Measurements from ENCODE around the gene MAP3K14.

The MAP3K14 gene

DNA sequence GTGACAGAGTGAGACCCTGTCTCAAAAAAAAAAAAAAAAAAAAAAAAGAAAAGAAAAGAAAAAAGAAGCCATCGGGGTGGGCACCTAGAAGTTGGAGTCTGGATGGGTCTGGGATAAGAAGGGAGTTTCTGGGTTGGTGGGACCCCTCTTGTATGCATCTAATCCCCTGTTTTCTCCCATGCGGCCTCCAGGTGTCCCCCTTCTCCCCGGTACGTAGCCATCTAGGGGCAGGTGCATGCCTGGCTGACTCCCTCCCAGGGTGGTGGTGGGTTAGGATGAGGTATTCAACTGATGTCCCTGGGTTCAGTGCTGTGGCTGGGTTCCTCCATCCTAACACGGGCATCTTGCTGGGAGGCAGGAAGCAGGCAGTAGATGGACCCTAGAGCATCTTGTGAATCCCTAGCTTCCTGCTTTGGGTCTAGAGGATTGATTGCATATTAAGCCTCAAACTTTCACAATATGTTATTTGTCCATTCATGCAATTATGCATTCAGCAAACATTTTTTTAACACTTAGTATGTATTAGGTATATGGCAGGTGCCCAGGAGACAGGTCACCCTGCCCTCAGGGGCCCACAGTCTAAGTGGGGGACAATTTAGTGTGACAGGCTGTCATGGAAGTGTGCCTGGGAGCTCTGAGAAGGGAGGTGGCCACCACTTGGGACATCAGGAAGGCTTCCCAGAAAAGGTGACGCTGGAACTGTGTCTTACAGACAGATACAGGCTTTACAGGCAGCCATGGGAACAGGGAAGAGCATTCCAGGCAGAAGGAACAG lies 82.0 kb downstream of the MAP3K14 start:
- peaks cover 28% of the 10 kb centered on the region for H3K4me1 ChIP-seq (ENCODE audit: insufficient read depth, insufficient read length)
- peaks cover 20% of the 10 kb centered on the region for H3K27me3 ChIP-seq (ENCODE audit: insufficient read depth, insufficient read length)
- H3K4me3 ChIP-seq (ENCODE audit: insufficient read length, low read depth), result no peak overlapping the region
- H3K9me3 ChIP-seq (ENCODE audit: insufficient read depth, low read length), result no peaks in the 10 kb centered on the region
- H3K9ac ChIP-seq (ENCODE audit: insufficient read length, low read depth), result no peak overlapping the region
- no peak for DNase-seq (ENCODE audit: low read depth, low spot score)
- H3K36me3 ChIP-seq (ENCODE audit: insufficient read depth, insufficient read length, low read length), result no peaks in the 10 kb centered on the region
- TF ChIP-seq ZNF274 (IDR thresholded peaks at IDR 0.05; ENCODE audit: low read depth, low read length) (no peak), YY1 (IDR thresholded peaks at IDR 0.05; ENCODE audit: insufficient read depth, insufficient read length) (no peak), SUZ12 (IDR thresholded peaks at IDR 0.05; ENCODE audit: extremely low read depth, insufficient read depth, insufficient read length) (no peak)

DNA sequence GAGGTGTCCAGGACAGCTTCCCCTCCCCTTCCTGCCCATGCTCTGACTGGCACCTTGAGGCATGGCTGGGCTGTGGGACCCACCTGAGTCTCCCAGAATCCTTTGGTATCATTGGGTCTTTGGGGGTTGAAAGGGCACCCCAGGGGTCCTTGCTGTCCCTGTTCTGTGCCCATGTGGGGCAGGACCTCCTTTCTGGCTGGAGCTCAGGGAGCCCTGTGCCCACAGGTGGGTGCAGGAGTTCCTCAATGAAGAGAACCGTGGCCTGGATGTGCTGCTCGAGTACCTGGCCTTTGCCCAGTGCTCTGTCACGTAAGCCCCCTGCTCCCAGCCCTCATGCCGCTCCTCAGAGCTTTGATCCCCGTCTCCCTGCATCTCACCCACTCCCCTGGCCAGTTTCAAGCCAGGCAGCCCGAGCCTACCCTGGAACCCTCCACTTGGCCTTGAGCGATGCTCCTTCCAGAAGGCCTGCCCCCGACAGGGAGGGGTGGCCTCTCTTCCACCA lies 83.3 kb downstream of the MAP3K14 start:
- no peak overlapping the region for H3K9ac ChIP-seq (ENCODE audit: insufficient read length, low read depth)
- H3K27me3 ChIP-seq (ENCODE audit: insufficient read depth, insufficient read length), result peaks cover 7% of the 10 kb centered on the region
- TF ChIP-seq YY1 (IDR thresholded peaks at IDR 0.05; ENCODE audit: insufficient read depth, insufficient read length) (no peak), ZNF274 (IDR thresholded peaks at IDR 0.05; ENCODE audit: low read depth, low read length) (no peak), SUZ12 (IDR thresholded peaks at IDR 0.05; ENCODE audit: extremely low read depth, insufficient read depth, insufficient read length) (no peak)
- no peaks in the 10 kb centered on the region for H3K9me3 ChIP-seq (ENCODE audit: insufficient read depth, low read length)
- H3K4me1 ChIP-seq (ENCODE audit: insufficient read depth, insufficient read length), result peaks cover 37% of the 10 kb centered on the region
- no peaks in the 10 kb centered on the region for H3K36me3 ChIP-seq (ENCODE audit: insufficient read depth, insufficient read length, low read length)
- no peak overlapping the region for H3K4me3 ChIP-seq (ENCODE audit: insufficient read length, low read depth)
- no peak for DNase-seq (ENCODE audit: low read depth, low spot score)

DNA sequence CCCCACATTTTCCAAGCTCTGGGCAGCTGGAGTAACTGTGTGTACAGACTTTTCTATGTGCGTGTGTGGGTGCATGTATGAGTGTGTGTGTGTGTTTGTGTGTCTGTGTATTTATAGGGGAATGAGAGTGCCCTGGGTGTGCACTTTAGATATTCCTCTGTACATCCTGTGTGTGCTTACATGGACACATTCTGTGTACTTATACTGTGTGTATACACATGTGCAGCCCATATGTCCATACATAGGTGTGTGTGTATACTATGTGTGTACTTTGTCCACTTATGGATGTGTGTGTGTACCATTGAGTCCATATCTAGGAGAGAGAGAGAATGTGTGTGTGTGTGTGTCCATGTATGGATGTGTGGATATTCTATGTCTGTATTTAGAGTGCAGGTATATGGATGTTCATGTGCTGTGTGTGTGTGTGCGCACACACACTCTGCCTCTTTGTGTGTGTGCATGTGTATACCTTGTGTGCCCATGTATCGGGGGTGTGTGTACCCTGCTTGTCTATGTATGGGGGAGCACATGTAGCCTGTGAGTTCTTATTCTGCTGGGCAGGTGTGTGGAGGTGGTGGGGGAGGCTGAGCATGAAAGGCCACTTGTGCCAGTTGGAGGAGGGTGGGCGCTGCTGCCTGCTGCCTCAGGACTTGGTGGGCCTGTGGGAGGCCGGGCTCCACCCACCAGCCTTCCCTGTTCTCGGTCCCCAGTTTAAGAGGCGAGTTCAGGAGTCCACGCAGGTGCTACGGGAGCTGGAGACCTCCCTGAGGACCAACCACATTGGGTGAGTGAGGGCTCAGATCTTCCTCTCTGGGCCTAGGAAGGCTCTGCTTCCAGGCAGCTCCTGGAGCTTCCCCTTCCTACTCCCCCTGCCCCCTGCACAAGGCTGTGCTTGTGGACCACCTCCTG lies 84.1 kb downstream of the MAP3K14 start:
- H3K9me3 ChIP-seq (ENCODE audit: insufficient read depth, low read length), result no peaks in the 10 kb centered on the region
- no peak for DNase-seq (ENCODE audit: low read depth, low spot score)
- TF ChIP-seq SUZ12 (IDR thresholded peaks at IDR 0.05; ENCODE audit: extremely low read depth, insufficient read depth, insufficient read length), result no peak
- no peak for TF ChIP-seq YY1 (IDR thresholded peaks at IDR 0.05; ENCODE audit: insufficient read depth, insufficient read length)
- no peak for TF ChIP-seq ZNF274 (IDR thresholded peaks at IDR 0.05; ENCODE audit: low read depth, low read length)
- no peak overlapping the region for H3K4me3 ChIP-seq (ENCODE audit: insufficient read length, low read depth)
- no peaks in the 10 kb centered on the region for H3K36me3 ChIP-seq (ENCODE audit: insufficient read depth, insufficient read length, low read length)
- H3K9ac ChIP-seq (ENCODE audit: insufficient read length, low read depth), result peak overlapping the region; percentile 23
- peaks cover 43% of the 10 kb centered on the region for H3K4me1 ChIP-seq (ENCODE audit: insufficient read depth, insufficient read length)
- H3K27me3 ChIP-seq (ENCODE audit: insufficient read depth, insufficient read length), result peaks cover 5% of the 10 kb centered on the region

DNA sequence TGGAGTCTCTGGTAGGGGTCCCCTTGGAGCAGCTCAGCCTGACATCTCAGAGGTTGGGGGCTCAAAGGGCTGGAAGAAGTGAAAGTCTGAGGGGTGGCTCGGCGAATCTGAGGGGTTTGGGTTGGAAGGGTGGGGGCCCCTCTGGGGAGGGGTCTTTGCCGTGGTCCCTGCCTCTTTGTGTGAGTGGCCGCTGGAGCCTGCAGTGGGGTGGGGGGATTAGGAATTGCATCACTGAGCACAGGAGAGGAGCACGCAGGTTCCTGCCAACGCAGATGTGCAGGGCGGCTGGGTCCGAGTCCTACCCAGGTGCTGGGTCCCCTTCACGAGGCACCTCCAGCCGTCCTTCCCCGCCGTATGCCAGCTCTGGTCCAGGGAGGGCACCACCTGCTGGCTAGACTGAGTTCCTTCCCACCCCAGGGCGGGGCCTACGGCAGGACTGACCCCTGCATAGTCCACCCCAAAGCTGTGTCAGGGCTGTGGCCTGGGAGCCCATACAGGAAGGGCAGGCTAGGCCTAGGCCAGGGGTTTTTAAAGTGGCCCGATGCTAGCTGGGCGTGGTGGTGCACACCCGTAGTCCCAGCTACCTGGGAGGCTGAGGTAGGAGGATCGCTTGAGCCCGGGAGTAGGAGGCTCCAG lies 85.2 kb downstream of the MAP3K14 start:
- Histone ChIP-seq H3K9ac (ENCODE audit: insufficient read length, low read depth) (peak overlapping the region; percentile 28), H3K4me1 (ENCODE audit: insufficient read depth, insufficient read length) (peaks cover 43% of the 10 kb centered on the region), H3K36me3 (ENCODE audit: insufficient read depth, insufficient read length, low read length) (no peaks in the 10 kb centered on the region), H3K4me3 (ENCODE audit: insufficient read length, low read depth) (no peak overlapping the region), H3K9me3 (ENCODE audit: insufficient read depth, low read length) (no peaks in the 10 kb centered on the region), H3K27me3 (ENCODE audit: insufficient read depth, insufficient read length) (peaks cover 5% of the 10 kb centered on the region)
- no peak for DNase-seq (ENCODE audit: low read depth, low spot score)
- TF ChIP-seq SUZ12 (IDR thresholded peaks at IDR 0.05; ENCODE audit: extremely low read depth, insufficient read depth, insufficient read length) (no peak), ZNF274 (IDR thresholded peaks at IDR 0.05; ENCODE audit: low read depth, low read length) (no peak), YY1 (IDR thresholded peaks at IDR 0.05; ENCODE audit: insufficient read depth, insufficient read length) (no peak)

DNA sequence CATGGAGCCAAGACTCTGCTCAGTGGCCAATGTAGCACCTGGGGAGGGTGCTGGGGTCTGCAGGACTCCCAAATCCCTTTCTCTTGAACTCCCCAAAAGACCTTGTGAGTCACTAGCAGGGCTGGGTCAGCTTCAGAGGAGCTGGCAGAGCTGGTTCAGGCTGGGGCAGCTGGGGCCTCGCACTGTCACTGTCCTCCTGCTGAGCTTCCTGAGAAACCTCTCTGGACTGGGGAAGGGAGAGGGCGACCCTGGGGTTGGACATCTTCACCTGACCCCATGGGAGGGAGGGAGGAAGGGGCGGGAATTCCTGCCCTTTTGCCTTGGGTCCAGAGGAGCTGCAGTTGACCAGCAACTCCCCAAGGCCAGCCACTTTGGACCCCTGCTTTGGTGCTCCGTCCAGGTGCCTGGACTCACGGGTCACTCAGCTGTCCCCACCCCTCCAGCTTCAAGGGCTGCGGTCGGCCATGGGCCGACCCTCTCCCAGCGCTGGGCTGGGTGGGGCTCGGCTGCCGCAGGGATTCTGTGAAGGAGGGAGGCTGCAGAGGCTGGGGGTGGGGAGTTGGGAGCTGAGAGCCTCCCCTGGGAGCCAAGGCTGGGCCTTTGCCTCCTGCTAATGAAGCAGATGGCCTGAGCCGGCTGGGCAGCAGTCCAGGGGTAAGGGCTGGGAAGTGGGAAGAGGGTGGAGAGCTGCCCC lies 85.9 kb downstream of the MAP3K14 start:
- peak overlapping the region; percentile 28 for H3K9ac ChIP-seq (ENCODE audit: insufficient read length, low read depth)
- peaks cover 41% of the 10 kb centered on the region for H3K4me1 ChIP-seq (ENCODE audit: insufficient read depth, insufficient read length)
- no peak overlapping the region for H3K4me3 ChIP-seq (ENCODE audit: insufficient read length, low read depth)
- no peaks in the 10 kb centered on the region for H3K9me3 ChIP-seq (ENCODE audit: insufficient read depth, low read length)
- DNase-seq (ENCODE audit: low read depth, low spot score), result no peak
- TF ChIP-seq SUZ12 (IDR thresholded peaks at IDR 0.05; ENCODE audit: extremely low read depth, insufficient read depth, insufficient read length) (no peak), ZNF274 (IDR thresholded peaks at IDR 0.05; ENCODE audit: low read depth, low read length) (no peak), YY1 (IDR thresholded peaks at IDR 0.05; ENCODE audit: insufficient read depth, insufficient read length) (no peak)
- peaks cover 5% of the 10 kb centered on the region for H3K27me3 ChIP-seq (ENCODE audit: insufficient read depth, insufficient read length)
- no peaks in the 10 kb centered on the region for H3K36me3 ChIP-seq (ENCODE audit: insufficient read depth, insufficient read length, low read length)

DNA sequence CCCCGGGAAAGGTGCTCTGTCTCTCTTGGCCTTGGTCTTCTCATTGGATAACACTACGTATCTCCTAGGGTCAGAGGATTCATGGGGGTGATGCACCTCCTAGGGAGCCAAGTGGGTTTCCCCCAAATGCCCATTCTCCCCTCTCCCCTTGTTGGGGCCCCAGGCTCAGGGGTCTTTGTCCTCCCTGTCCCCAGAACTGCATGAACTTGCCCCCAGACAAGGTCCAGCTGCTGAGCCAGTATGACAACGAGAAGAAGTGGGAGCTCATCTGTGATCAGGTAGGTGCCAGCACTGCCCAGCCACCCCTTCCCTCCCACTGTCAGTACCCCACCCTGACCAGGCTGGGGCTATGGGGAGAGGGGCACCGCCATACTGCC lies 86.4 kb downstream of the MAP3K14 start:
- no peaks in the 10 kb centered on the region for H3K9me3 ChIP-seq (ENCODE audit: insufficient read depth, low read length)
- TF ChIP-seq YY1 (IDR thresholded peaks at IDR 0.05; ENCODE audit: insufficient read depth, insufficient read length), result no peak
- TF ChIP-seq SUZ12 (IDR thresholded peaks at IDR 0.05; ENCODE audit: extremely low read depth, insufficient read depth, insufficient read length), result no peak
- TF ChIP-seq ZNF274 (IDR thresholded peaks at IDR 0.05; ENCODE audit: low read depth, low read length), result no peak
- H3K4me3 ChIP-seq (ENCODE audit: insufficient read length, low read depth), result no peak overlapping the region
- no peak for DNase-seq (ENCODE audit: low read depth, low spot score)
- H3K36me3 ChIP-seq (ENCODE audit: insufficient read depth, insufficient read length, low read length), result no peaks in the 10 kb centered on the region
- peaks cover 8% of the 10 kb centered on the region for H3K27me3 ChIP-seq (ENCODE audit: insufficient read depth, insufficient read length)
- no peak overlapping the region for H3K9ac ChIP-seq (ENCODE audit: insufficient read length, low read depth)
- H3K4me1 ChIP-seq (ENCODE audit: insufficient read depth, insufficient read length), result peaks cover 44% of the 10 kb centered on the region
